HEK293 (cell line): Measurements from ENCODE around the gene CASP8.

ENCODE experiments used
- FEZF1 ChIP-seq: fragments of 450-650 bp; formaldehyde crosslinking; IDR thresholded peaks from 2 replicates; pipeline ENCODE4 v1.5.1; 2016; ENCODE audit warnings: missing biosample characterization, missing genetic modification characterization
- IKZF3 ChIP-seq: fragments of 450-650 bp; IDR thresholded peaks from 2 replicates; pipeline ENCODE4 v1.5.0; 2018; ENCODE audit warnings: missing biosample characterization, mild to moderate bottlenecking, missing genetic modification characterization, moderate library complexity
- SP2 ChIP-seq: fragments of 450-650 bp; formaldehyde crosslinking; IDR thresholded peaks from 2 replicates; pipeline ENCODE4 v1.5.1; 2016; ENCODE audit warnings: missing biosample characterization, missing genetic modification characterization
- TCF7L2 ChIP-seq: IDR thresholded peaks from 2 replicates; pipeline ENCODE4 v1.6.1; 2011; ENCODE audit warnings: low read depth, mild to moderate bottlenecking, inconsistent platforms, low read length, moderate library complexity, borderline replicate concordance
- TRIM28 ChIP-seq: IDR thresholded peaks from 2 replicates; pipeline ENCODE4 v1.6.1; 2011; ENCODE audit warnings: low read length, control low read depth, borderline replicate concordance
- ZBTB21 ChIP-seq: fragments of 450-650 bp; formaldehyde crosslinking; IDR thresholded peaks from 2 replicates; pipeline ENCODE4 v1.5.1; 2017; ENCODE audit warnings: missing biosample characterization, missing genetic modification characterization
- ZNF391 ChIP-seq: fragments of 450-650 bp; formaldehyde crosslinking; IDR thresholded peaks from 2 replicates; pipeline ENCODE4 v1.5.1; 2016; ENCODE audit warnings: low read depth, missing biosample characterization, missing genetic modification characterization, borderline replicate concordance
- TF ChIP-seq, protein P1 (sequence below): fragments of 450-650 bp; formaldehyde crosslinking; IDR thresholded peaks from 2 replicates; pipeline ENCODE4 v1.5.1; 2016; ENCODE audit warnings: missing biosample characterization, missing genetic modification characterization

DNA sequence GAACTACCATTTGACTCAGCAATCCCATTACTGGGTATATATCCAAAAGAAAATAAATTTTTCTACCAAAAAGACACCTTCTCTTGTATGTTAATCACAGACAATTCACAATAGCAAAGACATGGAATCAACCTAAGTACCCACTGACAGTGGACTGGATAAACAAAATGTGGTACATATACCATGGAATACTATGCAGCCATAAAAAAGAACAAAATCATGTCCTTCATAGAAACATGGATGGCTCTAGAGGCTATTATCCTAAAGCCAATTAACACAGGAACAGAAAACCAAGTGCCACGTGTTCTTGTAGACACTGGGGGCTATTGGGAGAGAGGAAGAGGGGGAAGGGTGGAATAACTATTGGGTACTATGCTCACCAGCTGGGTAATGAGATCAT lies 69.1 kb downstream of the CASP8 start:
- TF ChIP-seq, protein P1, sequence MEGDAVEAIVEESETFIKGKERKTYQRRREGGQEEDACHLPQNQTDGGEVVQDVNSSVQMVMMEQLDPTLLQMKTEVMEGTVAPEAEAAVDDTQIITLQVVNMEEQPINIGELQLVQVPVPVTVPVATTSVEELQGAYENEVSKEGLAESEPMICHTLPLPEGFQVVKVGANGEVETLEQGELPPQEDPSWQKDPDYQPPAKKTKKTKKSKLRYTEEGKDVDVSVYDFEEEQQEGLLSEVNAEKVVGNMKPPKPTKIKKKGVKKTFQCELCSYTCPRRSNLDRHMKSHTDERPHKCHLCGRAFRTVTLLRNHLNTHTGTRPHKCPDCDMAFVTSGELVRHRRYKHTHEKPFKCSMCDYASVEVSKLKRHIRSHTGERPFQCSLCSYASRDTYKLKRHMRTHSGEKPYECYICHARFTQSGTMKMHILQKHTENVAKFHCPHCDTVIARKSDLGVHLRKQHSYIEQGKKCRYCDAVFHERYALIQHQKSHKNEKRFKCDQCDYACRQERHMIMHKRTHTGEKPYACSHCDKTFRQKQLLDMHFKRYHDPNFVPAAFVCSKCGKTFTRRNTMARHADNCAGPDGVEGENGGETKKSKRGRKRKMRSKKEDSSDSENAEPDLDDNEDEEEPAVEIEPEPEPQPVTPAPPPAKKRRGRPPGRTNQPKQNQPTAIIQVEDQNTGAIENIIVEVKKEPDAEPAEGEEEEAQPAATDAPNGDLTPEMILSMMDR (tag by site-specific recombination), result no peak
- no peak for TF ChIP-seq IKZF3 (tag by site-specific recombination)
- TF ChIP-seq ZNF391 (tag by site-specific recombination), result no peak
- no peak for TF ChIP-seq TRIM28
- no peak for TF ChIP-seq SP2 (tag by site-specific recombination)
- no peak for TF ChIP-seq TCF7L2
- TF ChIP-seq ZBTB21 (tag by site-specific recombination), result no peak
- no peak for TF ChIP-seq FEZF1 (tag by site-specific recombination)
